HCT116 (cell line): Measurements from ENCODE around the gene XDH.

Experiments
- ELF1 ChIP-seq: IDR thresholded peaks from 2 replicates; pipeline ENCODE4 v1.6.1; 2012; ENCODE audit warnings: low read depth, borderline replicate concordance
- EZH2 ChIP-seq: fragments of 200-600 bp; sonication (generic); IDR thresholded peaks from 2 replicates; pipeline ENCODE4 v1.6.1; 2017; ENCODE audit warnings: antibody characterized with exemption, mixed run types
- TF ChIP-seq, protein P1 (sequence below), 3 experiments: fragments of 200-600 bp in 1 of 3; sonication (generic) in 1 of 3; IDR thresholded peaks in 2 of 3; conservative IDR thresholded peaks in 1 of 3; 2 replicates each; pipeline ENCODE4 v1.5.1; 2012 to 2017; ENCODE audit warnings: low read depth in 2 of 3, low read length in 2 of 3, antibody characterized with exemption in 1 of 3, borderline replicate concordance in 1 of 3, control low read depth in 1 of 3, mild to moderate bottlenecking in 1 of 3, mixed read lengths in 1 of 3, mixed run types in 1 of 3, moderate library complexity in 1 of 3; ENCODE audit not compliant: insufficient read depth in 1 of 3

DNA sequence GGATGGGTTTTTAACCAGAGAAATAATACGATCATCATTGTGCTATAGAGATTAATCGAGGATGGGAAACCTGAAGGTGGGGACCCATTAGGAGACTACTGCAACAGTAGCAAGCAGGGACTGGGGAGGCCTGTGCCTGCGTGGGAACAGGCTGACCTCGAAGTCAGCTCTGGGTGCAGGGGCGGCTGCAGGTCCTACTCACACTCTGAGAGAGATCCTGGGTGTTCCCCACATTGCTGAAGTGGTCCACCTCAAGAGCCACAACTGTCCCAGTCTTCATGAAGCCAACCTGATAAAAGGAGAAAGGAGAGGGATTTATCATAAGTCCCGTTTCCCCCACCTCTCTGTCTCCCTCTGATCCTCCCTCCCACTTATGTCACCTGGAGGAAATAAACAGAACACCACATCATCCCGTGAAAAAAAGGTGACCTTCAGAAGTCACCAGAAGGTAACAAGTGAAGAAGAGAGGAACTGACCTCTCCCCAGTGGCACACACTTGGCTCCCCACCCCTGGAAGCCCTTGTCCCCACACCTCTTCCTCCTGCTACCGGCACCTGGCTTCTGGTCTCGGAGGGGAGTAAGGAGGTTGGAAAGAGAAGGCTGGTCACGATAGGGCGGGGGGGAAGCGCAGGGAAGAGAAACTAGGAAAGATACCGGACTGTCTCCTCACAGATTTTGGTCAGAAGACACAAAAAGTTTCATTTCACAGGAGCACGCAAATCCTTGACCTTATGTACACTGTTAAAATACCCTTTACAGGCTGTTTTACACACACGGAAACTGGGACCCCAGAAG is 50.4 kb downstream of the XDH start:
- no peak for TF ChIP-seq ELF1
- TF ChIP-seq EZH2 = no peak
- TF ChIP-seq, protein P1, sequence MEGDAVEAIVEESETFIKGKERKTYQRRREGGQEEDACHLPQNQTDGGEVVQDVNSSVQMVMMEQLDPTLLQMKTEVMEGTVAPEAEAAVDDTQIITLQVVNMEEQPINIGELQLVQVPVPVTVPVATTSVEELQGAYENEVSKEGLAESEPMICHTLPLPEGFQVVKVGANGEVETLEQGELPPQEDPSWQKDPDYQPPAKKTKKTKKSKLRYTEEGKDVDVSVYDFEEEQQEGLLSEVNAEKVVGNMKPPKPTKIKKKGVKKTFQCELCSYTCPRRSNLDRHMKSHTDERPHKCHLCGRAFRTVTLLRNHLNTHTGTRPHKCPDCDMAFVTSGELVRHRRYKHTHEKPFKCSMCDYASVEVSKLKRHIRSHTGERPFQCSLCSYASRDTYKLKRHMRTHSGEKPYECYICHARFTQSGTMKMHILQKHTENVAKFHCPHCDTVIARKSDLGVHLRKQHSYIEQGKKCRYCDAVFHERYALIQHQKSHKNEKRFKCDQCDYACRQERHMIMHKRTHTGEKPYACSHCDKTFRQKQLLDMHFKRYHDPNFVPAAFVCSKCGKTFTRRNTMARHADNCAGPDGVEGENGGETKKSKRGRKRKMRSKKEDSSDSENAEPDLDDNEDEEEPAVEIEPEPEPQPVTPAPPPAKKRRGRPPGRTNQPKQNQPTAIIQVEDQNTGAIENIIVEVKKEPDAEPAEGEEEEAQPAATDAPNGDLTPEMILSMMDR (IDR thresholded peaks at IDR 0.05 in 2 of 3, conservative IDR thresholded peaks at IDR 0.05 in 1 of 3; ENCODE audit: borderline replicate concordance in 1 of 3, insufficient read depth in 1 of 3, low read depth in 2 of 3, low read length in 2 of 3) = no peak
